ENCODE measurements around the gene CHST1.

The CHST1 gene

GRCh38 chr11:45606514-45607281 is 58.7 kb downstream of the CHST1 start:
- DNase-seq (ENCODE audit: low spot score), result no peak

- DNase-seq (ENCODE audit: low spot score), result no peak
Measured at GRCh38 chr11:45605051-45605450, 60.4 kb downstream of the CHST1 start.

GRCh38 chr11:45603946-45604682 is 61.3 kb downstream of the CHST1 start:
- no peak for DNase-seq (ENCODE audit: low spot score)

GRCh38 chr11:45599161-45599943 is 66.1 kb downstream of the CHST1 start:
- no peak for DNase-seq (ENCODE audit: low spot score)

Measured in activated CD4-positive, alpha-beta T cell treated with anti-CD3 and anti-CD28 coated beads, Interleukin-2, Interleukin-4, amounts not matched to agents 100 ng/mL and 50 ng/mL, durations not matched to agents 16 hours and 8 hours (primary cell).